Embryonic facial prominence (tissue), 1 donor: ENCODE measurements around the gene YIPF1.
"Not testable (repeated sequence)": the region's sequence is repeated elsewhere in the genome, so short reads cannot be mapped to it uniquely, and the experiment has no call there.

ENCODE experiments used
- DNase-seq: peaks from one replicate; pipeline ENCODE4 v3.0.0-alpha.2; 2016; ENCODE audit errors: extremely low spot score

The YIPF1 gene

DNA sequence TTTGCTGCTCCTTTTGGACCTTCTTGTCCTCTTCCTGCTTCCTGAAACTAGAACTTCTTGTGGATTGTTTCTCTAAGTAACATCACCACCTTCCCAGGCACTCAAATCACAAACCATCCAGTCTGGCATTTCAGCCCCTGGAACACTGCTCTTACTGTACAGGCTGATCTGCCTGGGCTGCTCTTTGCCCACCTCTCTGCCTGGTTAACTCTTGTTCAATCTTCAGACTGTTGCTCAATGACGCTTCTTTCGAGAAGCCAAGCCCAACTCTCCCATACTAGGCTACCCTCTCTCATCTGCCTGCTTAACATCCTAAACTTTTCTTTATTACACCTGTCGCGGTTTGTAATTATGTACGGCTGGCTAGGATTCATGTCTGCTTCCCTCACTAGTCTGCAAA lies 5.0 kb upstream of the YIPF1 start:
- DNase-seq: no peak

DNA sequence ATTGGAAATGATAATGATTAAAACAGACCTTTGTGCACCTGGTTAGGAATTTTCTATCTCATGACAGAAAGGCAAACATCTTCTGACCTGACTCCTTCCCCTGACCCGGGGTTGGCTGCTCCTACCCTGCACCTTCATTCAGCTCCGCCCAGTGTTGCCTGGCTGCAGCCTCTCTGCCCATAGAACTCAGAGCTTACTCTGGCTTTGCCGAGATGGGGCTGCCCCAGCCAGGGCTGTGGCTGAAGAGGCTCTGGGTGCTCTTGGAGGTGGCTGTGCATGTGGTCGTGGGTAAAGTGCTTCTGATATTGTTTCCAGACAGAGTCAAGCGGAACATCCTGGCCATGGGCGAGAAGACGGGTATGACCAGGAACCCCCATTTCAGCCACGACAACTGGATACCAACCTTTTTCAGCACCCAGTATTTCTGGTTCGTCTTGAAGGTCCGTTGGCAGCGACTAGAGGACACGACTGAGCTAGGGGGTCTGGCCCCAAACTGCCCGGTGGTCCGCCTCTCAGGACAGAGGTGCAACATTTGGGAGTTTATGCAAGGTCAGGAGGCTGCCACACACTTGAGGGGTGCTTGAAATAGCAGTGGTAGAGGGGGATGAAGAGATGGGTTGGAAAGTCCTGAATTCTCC lies 4.5 kb upstream of the YIPF1 start, which contains the start of gene DIO1:
Gene DIO1, plus strand, starts transcription at position 189 of the 638 bp plus-strand sequence. Its CDS starts 24 bp downstream, at position 213.
- no peak for DNase-seq

DNA sequence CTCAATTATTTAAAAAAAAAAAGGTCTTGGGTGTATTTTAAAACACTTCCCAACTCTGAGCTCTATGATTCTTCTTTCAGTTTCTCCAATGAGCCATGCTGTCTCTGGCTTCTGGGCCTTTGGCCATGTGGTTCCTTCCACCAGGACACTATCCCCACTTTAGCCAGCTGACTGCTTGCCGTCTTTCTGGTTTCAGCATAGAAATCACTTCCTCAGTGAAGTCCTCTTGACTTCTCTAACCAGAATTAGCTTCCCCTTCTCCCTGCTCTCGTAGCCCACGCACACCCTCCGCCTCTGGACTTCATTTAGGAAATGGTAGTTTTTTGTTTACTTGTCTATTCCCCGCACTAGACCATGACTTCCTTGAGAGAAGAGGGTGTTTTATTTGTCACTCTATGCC lies 3.3 kb upstream of the YIPF1 start:
- no peak for DNase-seq

DNA sequence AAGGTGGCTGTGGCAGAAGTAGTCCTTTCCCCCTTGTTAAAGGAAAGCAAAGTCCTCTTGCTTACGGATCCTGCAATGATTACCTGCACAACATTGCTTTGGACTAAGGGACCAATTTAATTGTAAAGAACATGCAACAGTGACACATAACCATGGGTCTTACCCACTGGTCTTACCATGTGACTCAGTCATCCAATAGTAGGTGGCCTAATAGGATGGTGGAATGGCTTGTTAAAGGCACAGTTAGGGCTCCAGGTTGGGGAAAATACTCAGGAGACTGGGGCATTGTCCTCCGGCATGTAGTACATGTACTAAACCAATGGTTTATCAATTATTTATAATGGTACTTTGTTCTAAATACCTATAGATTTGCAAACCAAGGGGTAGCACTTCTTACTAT lies 2.1 kb upstream of the YIPF1 start:
- no peak for DNase-seq

DNA sequence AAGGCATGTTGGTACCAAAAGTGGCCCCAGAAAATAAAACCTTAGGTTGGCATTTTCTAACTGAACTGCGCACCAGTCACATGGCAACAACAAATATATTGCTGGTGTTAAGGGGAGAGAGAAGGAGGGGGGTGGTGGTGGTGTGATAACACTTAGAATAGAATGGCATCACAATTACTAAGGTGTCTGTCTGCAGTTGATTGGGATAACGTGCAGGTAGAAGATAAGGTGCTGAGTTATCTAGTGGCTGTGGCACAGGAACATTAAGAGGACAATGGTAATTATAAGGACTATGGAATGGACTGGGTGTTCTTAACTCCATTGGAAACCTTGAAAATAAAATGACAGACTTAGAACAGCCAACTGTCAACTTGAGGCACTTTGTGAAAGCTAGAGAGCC lies 1.4 kb upstream of the YIPF1 start:
- no peak for DNase-seq

DNA sequence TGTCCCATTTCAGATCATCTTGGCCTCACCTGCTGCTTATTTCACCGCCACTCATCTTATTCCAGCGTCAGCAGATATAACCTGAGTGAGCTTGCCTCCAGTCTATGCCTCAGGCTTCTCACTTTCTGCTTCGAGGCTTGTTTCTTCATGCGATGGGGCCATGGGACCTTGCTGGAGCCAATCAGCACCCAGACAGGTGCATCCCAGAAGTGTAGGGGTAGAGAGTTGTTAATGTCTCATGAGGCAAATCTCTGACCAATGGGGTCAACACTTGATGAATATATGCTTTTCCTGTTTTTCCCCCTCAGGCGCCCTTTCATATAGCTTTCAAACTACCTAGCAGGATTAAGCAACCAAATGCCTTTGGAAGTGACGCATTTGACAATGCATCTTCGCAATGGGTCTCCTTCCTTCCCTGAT lies 935 bp upstream of the YIPF1 start:
- DNase-seq: no peak

DNA sequence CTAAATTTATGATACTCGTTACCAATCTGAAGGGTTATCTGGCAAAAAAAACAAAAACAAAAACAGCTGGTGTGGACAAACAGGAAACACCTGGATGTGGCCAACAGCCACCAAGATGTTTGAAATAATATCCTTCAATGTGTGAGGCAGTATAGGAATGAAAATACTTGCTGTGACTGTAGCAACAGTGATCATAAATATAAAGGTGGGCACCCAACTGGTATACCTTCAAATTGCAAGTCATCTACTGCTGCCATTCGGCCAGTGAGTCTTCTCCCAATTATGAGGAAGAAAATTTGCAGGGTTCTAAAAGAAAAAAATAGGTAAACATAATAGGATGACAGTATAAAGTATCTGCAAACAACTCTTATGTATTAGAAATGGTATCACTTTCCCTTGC lies 916 bp downstream of the YIPF1 start:
- DNase-seq: no peak

DNA sequence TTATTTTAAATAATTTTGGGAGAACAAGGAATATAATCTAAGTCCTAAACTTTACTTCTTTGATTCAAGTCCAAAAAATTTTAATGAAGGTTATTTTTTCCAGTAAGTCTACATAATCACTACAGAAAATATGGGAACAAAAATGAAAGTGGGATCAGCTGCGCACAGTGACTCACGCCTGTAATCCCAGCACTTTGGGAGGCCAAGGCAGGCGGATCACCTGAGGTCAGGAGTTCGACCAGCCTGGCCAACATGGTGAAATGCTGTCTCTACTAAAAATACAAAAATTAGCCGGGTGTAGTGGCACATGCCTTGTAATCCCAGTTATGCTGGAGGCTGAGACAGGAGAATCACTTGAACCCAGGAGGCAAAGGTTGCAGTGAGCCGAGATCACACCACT lies 6.0 kb downstream of the YIPF1 start:
- not testable (repeated sequence) for DNase-seq

DNA sequence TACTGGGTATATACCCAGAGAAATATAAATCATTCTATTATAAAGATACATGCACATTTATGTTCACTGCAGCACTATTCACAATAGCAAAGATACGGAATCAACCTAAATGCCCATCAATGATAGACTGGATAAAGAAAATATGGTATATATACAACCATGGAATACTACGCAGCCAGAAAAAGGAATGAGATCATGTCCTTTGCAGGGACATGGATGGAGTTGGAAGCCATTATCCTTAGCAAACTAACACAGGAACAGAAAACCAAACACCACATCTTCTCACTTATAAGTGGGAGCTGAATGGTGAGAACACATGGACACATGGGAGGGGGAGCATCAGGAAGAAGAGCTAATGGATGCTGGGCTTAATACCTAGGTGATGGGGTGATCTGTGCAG lies 7.7 kb downstream of the YIPF1 start:
- not testable (repeated sequence) for DNase-seq

DNA sequence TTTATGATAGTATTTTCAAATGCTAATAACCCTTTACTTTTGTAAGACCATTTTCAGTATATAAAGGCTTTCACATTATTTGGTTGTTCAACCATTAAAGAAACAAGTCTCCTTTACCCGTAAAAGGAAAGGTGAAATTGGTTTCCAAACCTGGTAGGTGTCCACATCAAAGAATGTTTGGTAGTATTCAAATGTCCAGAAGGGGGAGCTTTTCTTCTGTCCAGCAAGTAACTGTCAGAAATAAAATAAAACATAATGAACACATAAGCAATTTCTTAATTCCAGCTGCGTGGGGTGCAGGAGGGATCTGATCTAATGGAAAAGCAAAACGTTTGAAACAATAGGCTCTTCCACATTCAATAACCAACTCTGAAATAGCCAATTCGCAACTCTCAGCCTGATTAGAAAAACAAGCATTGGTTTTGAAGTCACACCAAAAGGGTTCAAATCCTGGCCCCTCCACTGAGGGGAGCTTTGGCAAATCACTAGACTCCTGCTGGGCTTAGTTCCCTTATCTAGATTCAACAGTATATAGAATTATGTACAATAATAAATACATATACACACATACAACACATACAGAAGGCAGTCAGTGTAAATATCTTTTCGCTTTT lies 11.0 kb downstream of the YIPF1 start:
- DNase-seq: no peak

DNA sequence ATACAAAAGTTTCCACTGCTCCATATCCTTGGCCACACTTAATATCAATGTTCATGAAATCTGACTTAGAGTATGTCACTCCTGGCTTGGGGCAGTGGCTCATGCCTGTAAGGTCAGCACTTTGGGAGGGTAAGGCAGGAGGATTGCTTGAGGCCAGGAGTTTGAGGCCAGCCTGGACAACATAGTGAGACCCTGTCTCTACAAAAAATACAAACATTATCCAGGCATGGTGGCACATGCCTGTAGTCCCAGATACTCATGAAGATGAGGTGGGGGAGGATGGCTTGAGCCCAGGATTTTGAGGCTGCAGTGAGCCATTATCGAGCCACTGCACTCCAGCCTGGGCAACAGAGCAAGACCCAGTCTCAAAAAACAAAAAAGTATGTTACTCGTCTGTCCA lies 14.4 kb downstream of the YIPF1 start:
- DNase-seq: not testable (repeated sequence)

DNA sequence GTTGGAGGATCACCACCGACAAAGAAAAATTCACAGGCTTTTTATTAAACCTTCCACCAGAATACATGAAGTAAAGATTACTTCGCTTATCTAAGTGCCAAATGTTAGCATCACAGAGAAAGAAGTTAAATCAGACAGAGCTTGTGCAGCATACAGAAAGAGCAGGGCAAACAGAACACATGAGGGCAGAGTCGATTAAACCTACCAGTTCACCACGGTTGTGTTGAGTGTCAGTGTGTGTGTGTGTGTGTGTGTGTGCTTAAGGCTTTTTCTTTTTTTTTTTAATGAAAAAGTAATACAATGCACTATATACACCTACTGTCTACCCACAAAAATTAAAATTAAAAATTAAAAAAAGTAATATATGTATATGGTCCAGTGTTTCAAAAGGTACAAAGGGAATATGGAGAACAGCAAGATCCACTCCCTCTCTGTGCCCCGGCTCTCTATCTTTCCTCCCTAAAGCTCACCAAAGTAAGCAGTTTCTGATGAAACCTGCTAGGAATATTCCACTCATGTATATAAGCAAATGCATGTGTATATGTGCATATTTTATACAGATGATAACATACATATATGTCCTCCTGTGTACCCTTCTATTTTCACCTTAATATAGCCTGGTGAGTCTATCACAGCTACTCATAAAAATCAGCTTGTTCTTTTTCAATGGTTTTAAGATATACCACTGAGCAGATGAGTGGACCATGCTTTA lies 17.7 kb downstream of the YIPF1 start:
- DNase-seq: no peak

DNA sequence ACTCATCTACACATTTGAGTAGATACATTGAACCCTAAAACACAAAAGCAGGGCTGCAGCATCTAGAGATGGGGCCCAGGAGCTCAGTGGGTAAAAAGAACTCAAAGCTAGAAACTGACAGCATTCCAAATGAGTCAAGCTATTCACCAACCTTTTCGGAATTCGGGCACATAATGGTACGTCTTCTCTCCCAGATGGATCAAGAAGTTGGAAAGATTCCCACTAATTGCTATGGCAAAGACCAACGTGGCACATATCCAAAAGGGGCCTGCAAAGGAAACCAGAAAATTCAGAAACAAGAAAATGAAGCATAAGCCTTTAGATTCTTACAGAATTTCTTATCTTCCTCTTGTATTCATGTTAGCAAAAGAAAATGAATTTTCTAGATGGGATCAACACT lies 18.4 kb downstream of the YIPF1 start:
- DNase-seq: peak; percentile 22

DNA sequence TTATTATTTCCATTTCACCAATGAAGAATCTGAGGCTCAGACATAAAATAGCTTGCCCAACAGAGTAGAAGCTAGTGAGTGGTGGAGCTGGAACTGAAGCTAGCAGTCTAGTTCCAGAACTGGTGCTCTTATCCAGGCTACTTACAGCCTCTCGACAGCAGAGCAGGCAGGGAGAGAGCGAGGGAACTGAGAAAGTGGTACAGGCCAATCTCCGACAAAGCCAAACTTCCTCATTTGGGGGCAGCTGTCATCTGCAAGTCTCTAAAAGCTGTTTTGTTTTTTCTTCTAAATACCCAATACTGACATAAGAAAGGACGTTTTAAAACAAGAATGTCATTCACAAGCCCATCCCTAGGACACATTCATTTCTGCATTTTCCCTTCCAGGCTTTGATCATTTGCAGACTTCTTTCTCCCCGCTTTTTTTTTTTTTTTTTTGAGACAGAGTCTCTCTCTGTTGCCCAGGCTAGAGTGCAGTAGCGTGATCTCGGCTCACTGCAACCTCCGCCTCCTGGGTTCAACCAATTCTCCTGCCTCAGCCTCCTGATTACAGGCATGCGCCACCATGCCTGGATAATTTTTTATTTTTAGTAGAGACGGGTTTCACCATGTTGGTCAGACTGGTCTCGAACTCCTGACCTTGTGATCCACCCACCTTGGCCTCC lies 20.0 kb downstream of the YIPF1 start:
- DNase-seq: no peak

DNA sequence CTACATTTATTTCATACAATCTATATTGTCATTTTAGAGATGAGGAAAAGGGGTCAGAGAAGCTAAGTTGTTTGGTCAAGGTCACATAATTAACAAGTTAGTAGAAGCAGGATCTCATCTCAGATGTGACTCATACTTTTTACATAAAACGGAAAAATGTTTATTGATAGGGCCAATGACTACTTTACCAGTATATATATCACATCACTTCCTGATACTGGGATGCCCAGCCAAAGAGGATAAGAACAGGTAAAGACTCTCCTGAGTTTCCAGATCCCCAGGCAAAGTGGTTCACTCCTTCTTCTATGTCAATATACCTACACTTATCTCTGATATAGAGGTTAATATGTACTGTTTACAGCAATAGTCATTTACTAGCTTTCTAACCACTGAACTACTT lies 21.0 kb downstream of the YIPF1 start:
- no peak for DNase-seq

DNA sequence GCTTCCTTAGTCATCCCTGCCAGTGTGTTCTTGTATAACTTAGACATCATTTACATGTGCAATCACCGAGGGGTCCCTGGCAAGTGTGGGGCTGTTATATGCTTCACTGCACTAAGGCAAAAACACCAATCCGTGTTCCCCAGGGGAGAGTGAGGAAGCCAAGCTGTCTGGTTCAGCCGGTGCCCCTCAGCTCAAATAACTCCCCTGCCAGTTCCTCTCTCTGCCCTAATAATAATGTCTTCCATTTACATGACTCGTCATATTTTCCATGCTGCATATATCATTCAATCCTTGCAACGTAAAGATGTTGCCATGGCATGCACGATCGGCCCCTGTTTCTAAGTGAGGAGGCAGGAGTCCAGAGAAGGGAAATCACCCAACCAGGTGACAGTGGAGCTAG lies 27.1 kb downstream of the YIPF1 start:
- DNase-seq: no peak

DNA sequence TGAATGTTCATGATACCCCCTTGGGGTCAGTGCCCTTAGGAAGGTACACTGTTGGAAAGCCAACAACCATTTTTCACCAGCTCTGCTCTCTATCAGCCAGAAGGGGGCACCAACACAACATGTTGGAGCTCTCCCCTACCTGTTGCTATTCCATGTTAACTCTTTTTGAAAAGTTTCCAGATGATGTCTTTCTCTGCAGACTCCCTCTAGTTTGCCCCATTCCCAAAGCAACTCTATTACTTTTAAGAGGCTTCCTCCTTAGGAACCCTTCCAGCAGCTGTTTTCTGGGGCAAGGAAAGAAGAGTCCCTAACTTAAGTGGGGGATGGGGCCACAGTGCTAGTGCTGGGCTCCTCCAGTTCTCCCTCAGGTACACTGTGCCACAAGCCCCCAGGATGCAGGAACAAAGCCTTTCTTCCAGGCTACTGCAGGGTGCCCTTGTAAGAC lies 28.6 kb downstream of the YIPF1 start:
- DNase-seq: peak; percentile 29

DNA sequence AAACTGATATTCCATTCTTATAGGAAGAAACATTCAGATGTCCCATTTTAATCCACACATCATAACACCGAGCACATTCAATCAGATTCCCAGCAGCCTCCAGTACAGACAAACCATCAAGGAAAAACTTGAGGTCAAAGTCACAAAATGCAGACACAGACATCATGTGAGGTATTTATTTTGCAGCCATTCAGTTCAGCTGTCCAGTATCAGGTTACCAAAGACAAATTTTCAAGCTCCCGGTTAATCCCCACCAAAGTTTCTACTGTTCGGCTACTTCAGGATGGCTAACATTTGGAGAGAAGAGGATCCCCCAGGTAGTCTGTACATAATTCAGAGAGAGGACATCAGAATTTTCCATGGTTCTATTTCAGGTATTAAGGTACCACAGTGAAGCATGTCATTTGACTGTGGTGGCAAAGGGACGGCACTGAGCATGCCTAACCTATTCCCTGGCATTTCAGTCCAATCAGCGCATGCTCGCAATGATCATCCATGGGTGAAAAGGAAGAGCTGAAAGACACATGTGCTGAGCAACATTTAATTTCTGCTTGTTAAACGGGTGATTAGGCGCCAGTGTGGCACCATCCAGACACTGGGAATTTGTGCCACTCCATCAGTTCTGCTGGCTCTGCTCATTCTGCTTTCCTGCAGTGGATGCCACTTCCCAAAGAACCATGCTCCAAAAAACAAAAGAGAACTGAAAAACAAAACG lies 37.9 kb downstream of the YIPF1 start:
- no peak for DNase-seq

DNA sequence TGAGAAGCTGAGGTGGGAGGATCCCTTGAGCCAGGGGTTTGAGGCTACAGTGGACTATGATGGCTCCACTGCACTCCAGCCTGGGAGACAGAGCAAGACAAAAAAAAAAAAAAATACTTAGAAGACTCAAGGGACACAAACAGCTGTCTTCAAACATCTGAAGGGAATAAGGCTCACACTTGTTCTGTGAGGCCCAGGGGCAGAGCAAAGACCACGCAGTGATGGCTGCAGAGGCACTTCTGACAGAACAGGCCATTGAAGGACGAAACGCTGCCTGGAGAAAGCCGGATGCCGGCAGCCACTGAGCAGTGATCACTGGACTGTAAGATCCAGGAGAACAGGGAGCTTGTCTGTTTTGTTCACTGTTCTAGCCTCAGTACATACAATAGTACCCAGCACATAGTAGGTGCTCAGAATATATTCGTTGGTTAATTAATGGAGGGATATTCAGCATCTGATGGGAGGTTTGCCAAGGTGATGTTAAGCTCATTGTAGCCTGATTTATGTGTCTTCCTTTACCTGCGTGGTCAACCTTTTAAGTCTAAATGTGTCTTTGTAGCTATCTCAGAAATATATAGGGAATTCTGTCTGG lies 39.4 kb downstream of the YIPF1 start:
- no peak for DNase-seq

DNA sequence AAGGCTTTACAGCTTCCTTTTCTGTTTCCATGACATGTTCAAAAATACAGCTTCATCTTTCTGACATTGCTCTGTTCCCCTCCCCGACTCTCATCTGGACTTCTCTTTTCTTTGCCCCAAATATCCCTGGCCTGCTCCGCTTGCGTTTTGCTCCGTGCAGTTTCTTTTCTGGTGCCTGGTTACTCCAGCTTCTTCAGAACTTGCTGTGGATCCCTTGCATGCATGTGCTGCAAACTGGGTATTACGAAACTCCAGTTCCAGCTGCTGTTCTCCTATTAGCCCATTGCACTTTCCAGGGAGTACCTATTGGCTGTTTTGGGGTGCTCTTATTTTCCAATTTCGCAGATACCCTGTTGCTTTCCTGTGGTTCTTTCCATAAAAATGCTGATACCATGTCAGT lies 41.6 kb downstream of the YIPF1 start:
- DNase-seq: no peak

DNA sequence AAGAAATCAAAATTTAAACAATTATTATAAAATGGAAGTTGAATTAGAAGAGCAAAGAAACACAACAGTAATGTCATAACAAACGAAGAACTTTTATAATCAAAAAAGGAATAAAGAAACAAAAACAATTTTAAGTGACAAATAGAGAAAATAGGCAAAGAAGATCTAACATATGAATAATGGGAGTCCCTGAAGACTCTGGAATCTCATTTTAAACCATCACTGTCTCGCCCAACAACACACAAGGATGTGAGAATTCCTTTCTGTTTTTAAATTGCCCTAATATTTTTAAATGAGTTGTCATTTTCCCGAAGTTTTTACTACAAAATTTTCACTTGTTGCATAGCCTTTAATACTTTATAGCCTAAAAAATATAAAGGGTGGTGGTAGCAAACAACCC lies 47.2 kb downstream of the YIPF1 start:
- DNase-seq: no peak

DNA sequence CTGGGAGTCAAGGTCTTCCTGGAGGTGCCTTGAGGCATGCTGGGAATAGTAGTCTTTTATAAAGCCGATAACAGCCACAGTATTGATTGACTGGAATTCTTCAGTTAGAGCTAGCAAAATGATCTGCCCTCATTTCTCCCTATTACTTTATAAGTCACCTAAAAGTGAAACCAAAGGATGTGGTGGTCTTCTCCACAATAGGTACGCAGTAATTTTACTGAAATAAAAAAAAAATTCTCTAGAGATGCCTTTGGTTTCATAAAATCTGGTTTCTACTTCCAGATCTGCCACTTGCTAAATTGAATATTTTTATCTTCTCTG lies 51.0 kb downstream of the YIPF1 start:
- no peak for DNase-seq
